Neural cell (in vitro differentiated cells): ENCODE data around the gene ZNHIT1. TPM values are rescaled to one million over a fixed set of nuclear protein-coding genes. Genes with fewer than 3 reads are reported as not detected.

Experiments
- H2AFZ ChIP-seq: fragments of 200-600, 300-800 bp; sonication (generic), shearing (Covaris generic); 2 replicates; pipeline ENCODE4 v1.6.0; 2014; ENCODE audit warnings: low read depth, mild to moderate bottlenecking, antibody characterized with exemption, low read length, moderate library complexity
- H3F3A ChIP-seq: fragments of 200-600 bp; shearing (Covaris generic); 2 replicates; pipeline ENCODE4 v1.6.1; 2016; ENCODE audit warnings: mild to moderate bottlenecking, moderate library complexity, mixed read lengths, antibody characterized with exemption, low read length; ENCODE audit not compliant: insufficient read depth, poor library complexity, severe bottlenecking
- H3K27ac ChIP-seq: fragments of 200-600, 300-800 bp; sonication (generic), shearing (Covaris generic); 2 replicates; pipeline ENCODE4 v1.5.1; 2014; ENCODE audit warnings: mild to moderate bottlenecking, low read length, moderate library complexity
- H3K27me3 ChIP-seq: fragments of 300-800, 200-600 bp; sonication (generic), shearing (Covaris generic); 2 replicates; pipeline ENCODE4 v1.6.0; 2014; ENCODE audit warnings: mild to moderate bottlenecking, low read depth, low read length, moderate library complexity; ENCODE audit not compliant: insufficient read depth
- H3K36me3 ChIP-seq: fragments of 300-800, 200-600 bp; sonication (generic), shearing (Covaris generic); 2 replicates; pipeline ENCODE4 v1.5.1; 2014; ENCODE audit warnings: mild to moderate bottlenecking, antibody characterized with exemption, low read length, moderate library complexity; ENCODE audit not compliant: insufficient read depth
- H3K4me2 ChIP-seq: fragments of 300-800, 200-600 bp; sonication (generic), shearing (Covaris generic); 2 replicates; pipeline ENCODE4 v1.6.0; 2014; ENCODE audit warnings: mild to moderate bottlenecking, low read length
- H3K4me3 ChIP-seq: fragments of 300-800, 200-600 bp; sonication (generic), shearing (Covaris generic); 2 replicates; pipeline ENCODE4 v1.5.1; 2014; ENCODE audit warnings: mild to moderate bottlenecking, low read length, moderate library complexity
- H3K79me2 ChIP-seq: fragments of 200-600 bp; shearing (Covaris generic); replicated peaks from 2 replicates; pipeline ENCODE4 v1.6.0; 2014; ENCODE audit warnings: mild to moderate bottlenecking, low read length, moderate library complexity; ENCODE audit not compliant: insufficient read depth
- H3K9ac ChIP-seq: fragments of 300-800, 200-600 bp; sonication (generic), shearing (Covaris generic); 2 replicates; pipeline ENCODE4 v1.6.1; 2016; ENCODE audit warnings: mild to moderate bottlenecking, low read length, mixed read lengths
- H3K9me2 ChIP-seq: fragments of 200-600 bp; shearing (Covaris generic); 2 replicates; pipeline ENCODE4 v1.6.1; 2016; ENCODE audit warnings: mild to moderate bottlenecking, low read length, mixed read lengths; ENCODE audit not compliant: insufficient read depth
- H3K9me3 ChIP-seq: fragments of 200-600, 300-800 bp; sonication (generic), shearing (Covaris generic); 2 replicates; pipeline ENCODE4 v1.6.1; 2016; ENCODE audit warnings: mild to moderate bottlenecking, mixed run types, low read length, moderate library complexity, mixed read lengths
- H4K20me1 ChIP-seq: fragments of 200-600 bp; shearing (Covaris generic); 2 replicates; pipeline ENCODE4 v1.6.1; 2016; ENCODE audit warnings: mild to moderate bottlenecking, mixed run types; ENCODE audit not compliant: insufficient read depth
- CTCF ChIP-seq: fragments of 450-650 bp; IDR thresholded peaks from 2 replicates; pipeline ENCODE4 v1.5.1; 2014; ENCODE audit warnings: antibody characterized with exemption, mild to moderate bottlenecking, moderate library complexity; ENCODE audit not compliant: poor library complexity, severe bottlenecking
- EP300 ChIP-seq: fragments of 450-650 bp; conservative IDR thresholded peaks from 2 replicates; pipeline ENCODE4 v1.6.1; 2014; ENCODE audit warnings: antibody characterized with exemption, mild to moderate bottlenecking, moderate library complexity; ENCODE audit not compliant: poor library complexity, severe bottlenecking
- EZH2 ChIP-seq: fragments of 200-600, 300-800 bp; shearing (Covaris generic), sonication (generic); IDR thresholded peaks from 2 replicates; pipeline ENCODE4 v1.6.1; 2014; ENCODE audit warnings: antibody characterized with exemption, low read length, borderline replicate concordance, mild to moderate bottlenecking; ENCODE audit not compliant: insufficient read depth, poor library complexity, severe bottlenecking
- MXI1 ChIP-seq: fragments of 450-650 bp; conservative IDR thresholded peaks from 2 replicates; pipeline ENCODE4 v1.6.1; 2014; ENCODE audit warnings: antibody characterized with exemption, mild to moderate bottlenecking; ENCODE audit not compliant: poor library complexity, severe bottlenecking
- POLR2AphosphoS5 ChIP-seq: IDR thresholded peaks from 2 replicates; pipeline ENCODE4 v1.6.1; 2012
- RAD21 ChIP-seq: fragments of 450-650 bp; conservative IDR thresholded peaks from 2 replicates; pipeline ENCODE4 v1.6.1; 2014; ENCODE audit warnings: antibody characterized with exemption, mild to moderate bottlenecking, moderate library complexity
- SMC3 ChIP-seq: fragments of 450-650 bp; conservative IDR thresholded peaks from 2 replicates; pipeline ENCODE4 v1.6.1; 2014; ENCODE audit warnings: antibody characterized with exemption, mild to moderate bottlenecking, moderate library complexity; ENCODE audit not compliant: poor library complexity
- TAF1 ChIP-seq: IDR thresholded peaks from 2 replicates; pipeline ENCODE4 v1.6.1; 2012; ENCODE audit warnings: low read depth
- polyA plus RNA-seq: library from polyadenylated mRNA; depleted of rRNA; stranded (reverse); fragments of >200 nt; gene quantifications from 2 replicates; pipeline ENCODE4 v1.2.3, GENCODE V29; 2014
- TF ChIP-seq, protein P1 (sequence below): IDR thresholded peaks from 2 replicates; pipeline ENCODE4 v1.6.1; 2012; ENCODE audit warnings: borderline replicate concordance

ZNHIT1 gene
- polyA plus RNA-seq, 1 donor from 2014 or later, result 176 TPM

DNA sequence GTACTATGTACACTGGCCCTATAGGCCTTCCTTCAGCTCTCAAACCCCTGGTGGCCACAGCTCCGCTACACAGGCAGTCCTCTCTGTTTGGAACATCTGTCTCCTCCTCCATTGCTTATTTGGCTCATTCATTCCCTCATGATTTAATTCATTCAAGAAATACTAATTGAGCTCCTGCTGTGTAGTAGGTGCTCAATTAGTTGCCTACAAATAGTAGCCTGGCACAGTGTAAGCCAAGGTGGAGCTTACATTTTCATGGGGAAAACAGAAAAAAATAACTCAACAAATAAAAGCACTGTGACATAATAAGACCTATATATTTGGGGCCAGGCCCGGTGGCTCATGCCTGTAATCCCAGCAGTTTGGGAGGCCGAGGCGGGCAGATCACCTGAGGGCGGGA lies 30.3 kb downstream of the ZNHIT1 start:
- H3K79me2 ChIP-seq, result peaks cover 31% of the 10 kb centered on the region

GRCh38 chr7:101250324-101250723 lies 32.4 kb downstream of the ZNHIT1 start:
- TF ChIP-seq MXI1 (no peak), EZH2 (no peak), EP300 (no peak), CTCF (no peak), TAF1 (no peak), RAD21 (no peak), POLR2AphosphoS5 (no peak), SMC3 (no peak)
- TF ChIP-seq, protein P1, sequence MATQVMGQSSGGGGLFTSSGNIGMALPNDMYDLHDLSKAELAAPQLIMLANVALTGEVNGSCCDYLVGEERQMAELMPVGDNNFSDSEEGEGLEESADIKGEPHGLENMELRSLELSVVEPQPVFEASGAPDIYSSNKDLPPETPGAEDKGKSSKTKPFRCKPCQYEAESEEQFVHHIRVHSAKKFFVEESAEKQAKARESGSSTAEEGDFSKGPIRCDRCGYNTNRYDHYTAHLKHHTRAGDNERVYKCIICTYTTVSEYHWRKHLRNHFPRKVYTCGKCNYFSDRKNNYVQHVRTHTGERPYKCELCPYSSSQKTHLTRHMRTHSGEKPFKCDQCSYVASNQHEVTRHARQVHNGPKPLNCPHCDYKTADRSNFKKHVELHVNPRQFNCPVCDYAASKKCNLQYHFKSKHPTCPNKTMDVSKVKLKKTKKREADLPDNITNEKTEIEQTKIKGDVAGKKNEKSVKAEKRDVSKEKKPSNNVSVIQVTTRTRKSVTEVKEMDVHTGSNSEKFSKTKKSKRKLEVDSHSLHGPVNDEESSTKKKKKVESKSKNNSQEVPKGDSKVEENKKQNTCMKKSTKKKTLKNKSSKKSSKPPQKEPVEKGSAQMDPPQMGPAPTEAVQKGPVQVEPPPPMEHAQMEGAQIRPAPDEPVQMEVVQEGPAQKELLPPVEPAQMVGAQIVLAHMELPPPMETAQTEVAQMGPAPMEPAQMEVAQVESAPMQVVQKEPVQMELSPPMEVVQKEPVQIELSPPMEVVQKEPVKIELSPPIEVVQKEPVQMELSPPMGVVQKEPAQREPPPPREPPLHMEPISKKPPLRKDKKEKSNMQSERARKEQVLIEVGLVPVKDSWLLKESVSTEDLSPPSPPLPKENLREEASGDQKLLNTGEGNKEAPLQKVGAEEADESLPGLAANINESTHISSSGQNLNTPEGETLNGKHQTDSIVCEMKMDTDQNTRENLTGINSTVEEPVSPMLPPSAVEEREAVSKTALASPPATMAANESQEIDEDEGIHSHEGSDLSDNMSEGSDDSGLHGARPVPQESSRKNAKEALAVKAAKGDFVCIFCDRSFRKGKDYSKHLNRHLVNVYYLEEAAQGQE, result no peak
- Histone ChIP-seq H2AFZ (no peak overlapping the region), H3K27ac (no peak overlapping the region), H3K9me2 (no peaks in the 10 kb centered on the region), H3K79me2 (peaks cover 25% of the 10 kb centered on the region), H3K4me2 (no peak overlapping the region), H3K9me3 (no peaks in the 10 kb centered on the region), H3K36me3 (no peaks in the 10 kb centered on the region), H4K20me1 (no peaks in the 10 kb centered on the region), H3K9ac (no peak overlapping the region), H3K4me3 (peak overlapping the region; percentile 96), H3K27me3 (no peaks in the 10 kb centered on the region), H3F3A (no peaks in the 10 kb centered on the region)

More for the DNA sequence above, 30.3 kb downstream of the ZNHIT1 start:
- H3K4me3 ChIP-seq, result no peak overlapping the region
- no peaks in the 10 kb centered on the region for H3K27me3 ChIP-seq
- H4K20me1 ChIP-seq, result no peaks in the 10 kb centered on the region
- H3K9ac ChIP-seq, result no peak overlapping the region
- TF ChIP-seq SMC3 (no peak), EZH2 (no peak), EP300 (no peak), POLR2AphosphoS5 (no peak), TAF1 (no peak), CTCF (no peak), MXI1 (no peak), RAD21 (no peak)
- TF ChIP-seq, protein P1, result no peak
- no peaks in the 10 kb centered on the region for H3K9me2 ChIP-seq
- no peak overlapping the region for H2AFZ ChIP-seq
- H3K36me3 ChIP-seq, result no peaks in the 10 kb centered on the region
- no peaks in the 10 kb centered on the region for H3F3A ChIP-seq
- H3K27ac ChIP-seq, result no peak overlapping the region
- no peak overlapping the region for H3K4me2 ChIP-seq
- H3K9me3 ChIP-seq, result no peaks in the 10 kb centered on the region
